Left colon (tissue), 2 donors: ENCODE results near the gene ZNF841. TPM values are rescaled to one million over a fixed set of nuclear protein-coding genes. Genes with fewer than 3 reads are reported as not detected.

Experiments
- total RNA-seq, 2 donors: library from RNA; stranded (reverse); fragmentation: NEBNext Ultra II Directional; extraction: Animal tissue kit (Norgen Biotek cat#: 25700); gene quantifications; one replicate each; pipeline ENCODE4 v1.2.1, GENCODE V29; 2021
- donor health status: DM: no; HTN: no; CAD: no.
- donor health status: DM: yes; HTN: yes; CAD: no.

ZNF841 gene
- total RNA-seq, 2 donors from 2014 or later, result 14.9 to 17.9 TPM

Other genes with a start within 250 kb of the ZNF841 start
- gene ZNF577, start 207.8 kb downstream of the ZNF841 start, total RNA-seq, result 10 to 100 TPM in 1 of 2 donors, 1 to 10 TPM in 1; 8.7 to 10.0 TPM
- gene ZNF649, start 190.7 kb downstream of the ZNF841 start, total RNA-seq, result 10 to 100 TPM in 1 of 2 donors, 1 to 10 TPM in 1; 5.5 to 10.0 TPM
- gene ZNF613, start 168.3 kb downstream of the ZNF841 start, total RNA-seq, result 1 to 10 TPM; 5.5 to 7.2 TPM
- gene ZNF350, start 108.9 kb downstream of the ZNF841 start, total RNA-seq, result 10 to 100 TPM; 11.6 to 14.6 TPM
- 1 to 10 TPM; 6.3 to 8.5 TPM for gene ZNF615, start 87.6 kb downstream of the ZNF841 start, total RNA-seq
- 1 to 10 TPM; 3.7 to 3.9 TPM for gene ZNF614, start 67.4 kb downstream of the ZNF841 start, total RNA-seq
- 1 to 10 TPM; 8.4 to 9.6 TPM for gene ZNF432, start 46.9 kb downstream of the ZNF841 start, total RNA-seq
- 1 to 10 TPM; 7.1 to 9.2 TPM for gene ZNF616, start 44.2 kb upstream of the ZNF841 start, total RNA-seq
- 10 to 100 TPM; 10.5 to 15.4 TPM for gene ZNF836, start 75.9 kb upstream of the ZNF841 start, total RNA-seq
- 100 to 1,000 TPM; 262 to 281 TPM for gene PPP2R1A, start 94.3 kb upstream of the ZNF841 start, total RNA-seq
- gene ZNF766, start 173.8 kb upstream of the ZNF841 start, total RNA-seq, result 10 to 100 TPM in 1 of 2 donors, 1 to 10 TPM in 1; 7.8 to 11.4 TPM
- 10 to 100 TPM; 12.1 to 14.0 TPM for gene ZNF480, start 201.4 kb upstream of the ZNF841 start, total RNA-seq
- 1 to 10 TPM in 1 of 2 donors, under 1 TPM in 1; 0.79 to 1.1 TPM for gene ZNF610, start 240.5 kb upstream of the ZNF841 start, total RNA-seq